HCT116 (cell line): ENCODE measurements around the gene ATG4D. TPM values are rescaled to one million over a fixed set of nuclear protein-coding genes. Genes with fewer than 3 reads are reported as not detected.
"Not testable (repeated sequence)": the region's sequence is repeated elsewhere in the genome, so short reads cannot be mapped to it uniquely, and the experiment has no call there.

Experiments used
- ATAC-seq: fragments of 200-7000 bp; cut with Tn5 transposase; 2 replicates; pipeline ENCODE4 v1.9.1; 2020; ENCODE audit warnings: mild to moderate bottlenecking, moderate library complexity
- BruUV-seq: library from RNA; stranded (reverse); fragments of 400-500 nt; replicated peaks from 2 replicates; lab custom pipeline; 2021; lab: Mats Ljungman, UMichigan
- CTCF ChIA-PET: fragments of 300-600 bp; sonication (Branson Sonifier 250); formaldehyde crosslinking; loops from one replicate; lab custom pipeline; 2021; ENCODE audit warnings: antibody characterized with exemption; lab: Charles Lee
- POLR2A ChIA-PET: fragments of 300-600, 350-600 bp; sonication (Branson Sonifier 250); formaldehyde crosslinking; loops from one replicate; lab custom pipeline; 2021; ENCODE audit warnings: antibody characterized with exemption; lab: Charles Lee
- RAD21 ChIA-PET, 2 experiments: fragments of 300-600 bp; sonication (Branson Sonifier 250); formaldehyde crosslinking; loops; one replicate each; lab custom pipeline; 2023; ENCODE audit warnings: low total read pairs in 2 of 2; ENCODE audit not compliant: uncharacterized antibody in 2 of 2, unreplicated experiment in 2 of 2, low non-redundant PET in 1 of 2; lab: Charles Lee
- DNase-seq: peaks from one replicate; pipeline ENCODE4 v3.0.0-alpha.2; 2010; ENCODE audit warnings: low read depth, low spot score
- H2AFZ ChIP-seq: fragments of 200-600 bp; shearing (Covaris generic), sonication (generic); 2 replicates; pipeline ENCODE4 v1.6.1; 2017; ENCODE audit warnings: low read depth, mixed run types, mixed read lengths, antibody characterized with exemption, low read length; ENCODE audit not compliant: poor library complexity, severe bottlenecking
- H3K27ac ChIP-seq: 2 replicates; pipeline ENCODE4 v1.5.1; 2012; ENCODE audit warnings: low read depth, low read length
- H3K27me3 ChIP-seq: fragments of 200-600 bp; sonication (generic); 2 replicates; pipeline ENCODE4 v1.6.1; 2016; ENCODE audit warnings: mixed run types, low read length, mixed read lengths; ENCODE audit not compliant: insufficient read depth
- H3K36me3 ChIP-seq, 2 experiments: fragments of 200-500 bp in 1 of 2; fragments of 200-600 bp in 1 of 2; sonication (Bioruptor generic) in 1 of 2; sonication (generic) in 1 of 2; 2 replicates each; pipeline versions ENCODE4 v1.5.1 to v1.6.1; 2014 to 2016; ENCODE audit warnings: low read length in 2 of 2, inconsistent platforms in 1 of 2, mixed read lengths in 1 of 2, mixed run types in 1 of 2; ENCODE audit not compliant: insufficient read depth in 2 of 2, control insufficient read depth in 1 of 2
- H3K4me1 ChIP-seq, 2 experiments: fragments of 200-600 bp in 1 of 2; sonication (generic) in 1 of 2; 2 replicates each; pipeline versions ENCODE4 v1.5.1 to v1.6.1; 2012 to 2017; ENCODE audit warnings: low read length in 2 of 2, inconsistent platforms in 1 of 2, mild to moderate bottlenecking in 1 of 2, mixed read lengths in 1 of 2, mixed run types in 1 of 2, moderate library complexity in 1 of 2; ENCODE audit not compliant: insufficient read depth in 2 of 2, control insufficient read depth in 1 of 2
- H3K4me2 ChIP-seq: fragments of 200-600 bp; sonication (generic); 2 replicates; pipeline ENCODE4 v1.6.1; 2017; ENCODE audit warnings: mixed run types, low read length, mixed read lengths
- H3K4me3 ChIP-seq, 2 experiments: fragments of 200-600 bp in 1 of 2; sonication (generic) in 1 of 2; replicated peaks in 1 of 2; 2 replicates each; pipeline ENCODE4 v1.5.1; 2011 to 2016; ENCODE audit warnings: low read length in 2 of 2, control low read depth in 1 of 2, low read depth in 1 of 2, mild to moderate bottlenecking in 1 of 2, mixed read lengths in 1 of 2, mixed run types in 1 of 2
- H3K79me2 ChIP-seq: fragments of 200-600 bp; sonication (generic); 2 replicates; pipeline ENCODE4 v1.6.1; 2017; ENCODE audit warnings: mild to moderate bottlenecking, mixed run types, low read length, moderate library complexity, mixed read lengths; ENCODE audit not compliant: insufficient read depth
- H3K9ac ChIP-seq: fragments of 200-600 bp; sonication (generic); 2 replicates; pipeline ENCODE4 v1.6.1; 2016; ENCODE audit warnings: low read length, mixed read lengths
- H3K9me2 ChIP-seq: fragments of 200-600 bp; sonication (generic), shearing (Covaris generic); 2 replicates; pipeline ENCODE4 v1.6.1; 2017; ENCODE audit warnings: mixed run types, mild to moderate bottlenecking, moderate library complexity; ENCODE audit not compliant: insufficient read depth
- H3K9me3 ChIP-seq, 2 experiments: fragments of 200-500 bp in 1 of 2; fragments of 200-600 bp in 1 of 2; sonication (Bioruptor generic) in 1 of 2; sonication (generic) in 1 of 2; 2 replicates each; pipeline ENCODE4 v1.6.1; 2014 to 2017; ENCODE audit warnings: low read length in 2 of 2, mixed read lengths in 2 of 2, inconsistent platforms in 1 of 2, low read depth in 1 of 2, mild to moderate bottlenecking in 1 of 2, mixed run types in 1 of 2, moderate library complexity in 1 of 2; ENCODE audit not compliant: control insufficient read depth in 1 of 2, insufficient read depth in 1 of 2
- H4K20me1 ChIP-seq: fragments of 200-600 bp; sonication (generic), shearing (Covaris generic); 2 replicates; pipeline ENCODE4 v1.6.1; 2017; ENCODE audit warnings: mixed run types, mild to moderate bottlenecking, moderate library complexity; ENCODE audit not compliant: insufficient read depth
- CEBPB ChIP-seq: IDR thresholded peaks from 2 replicates; pipeline ENCODE4 v1.6.1; 2012; ENCODE audit warnings: low read depth
- intact Hi-C: fragments of 100-400 bp; cut with micrococcal nuclease; formaldehyde crosslinking; loops from 2 replicates; pipeline ENCODE4 v1.10.0; 2022
- total RNA-seq: library from RNA; stranded (reverse); gene quantifications from one replicate; pipeline ENCODE4 v1.2.1, GENCODE V29; 2021; ENCODE audit not compliant: unreplicated experiment

The ATG4D gene
- total RNA-seq, 1 experiment from 2014 or later: 45.4 TPM

DNA sequence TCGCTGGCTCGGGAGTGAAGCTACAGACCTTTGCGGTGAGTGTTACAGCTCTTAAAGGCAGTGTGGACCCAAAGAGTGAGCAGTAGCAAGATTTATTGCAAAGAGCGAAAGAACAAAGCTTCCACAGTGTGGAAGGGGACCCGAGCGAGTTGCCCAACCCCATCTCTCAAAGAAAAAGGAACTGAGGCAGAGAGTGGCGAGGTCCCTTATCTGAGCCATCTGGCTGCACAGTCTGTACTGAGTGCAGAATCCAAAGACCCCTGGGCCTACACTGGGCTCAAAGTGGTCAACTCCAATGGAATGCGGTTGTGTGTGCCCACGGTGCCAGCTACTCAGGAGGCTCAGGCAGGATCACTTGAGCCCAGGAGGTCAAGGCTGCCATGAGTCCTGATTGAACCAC is 4.7 kb upstream of the ATG4D start:
- H3K4me2 ChIP-seq, H4K20me1 ChIP-seq, H3K9ac ChIP-seq, POLR2A ChIA-PET, ATAC-seq, intact Hi-C loops, H3K27ac ChIP-seq, BruUV-seq, H3K9me3 ChIP-seq, H3K4me3 ChIP-seq, H3K27me3 ChIP-seq, H3K36me3 ChIP-seq, DNase-seq, H2AFZ ChIP-seq, RAD21 ChIA-PET, H3K9me2 ChIP-seq, CTCF ChIA-PET, H3K79me2 ChIP-seq: not testable (repeated sequence)
- peaks cover 6 to 14% of the 10 kb centered on the region in 2 experiments; a peak in 3 of 4 replicates for H3K4me1 ChIP-seq

DNA sequence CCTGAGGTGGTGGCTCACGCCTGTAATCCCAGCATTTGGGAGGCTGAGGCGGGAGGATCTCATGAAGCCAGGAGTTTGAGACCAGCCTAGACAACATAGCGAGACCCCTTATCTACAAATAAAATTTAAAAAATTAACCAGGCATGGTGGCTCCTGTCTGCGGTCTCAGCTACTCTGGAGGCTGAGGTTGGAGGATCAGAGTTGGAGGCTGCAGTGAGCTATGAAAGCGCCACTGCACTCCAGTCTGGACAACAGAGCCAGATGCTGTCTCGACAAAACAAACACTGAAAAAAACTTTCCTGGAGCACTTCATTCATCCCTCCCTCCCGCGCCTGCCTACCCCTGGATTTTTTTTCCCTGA is 665 bp upstream of the ATG4D start:
- intact Hi-C loops: loop anchor here (5.0 kb wide), 1 partner anchor 36 kb away; no protein-coding TSS in a partner anchor
- Histone ChIP-seq H3K36me3 (peaks cover 0 to 3% of the 10 kb centered on the region in 2 experiments; a peak in 1 of 4 replicates), H3K4me1 (peaks cover 10 to 24% of the 10 kb centered on the region in 2 experiments; a peak in 3 of 4 replicates), H4K20me1 (no peaks in the 10 kb centered on the region), H3K79me2 (peaks cover 24% of the 10 kb centered on the region), H3K9ac (peak overlapping the region; percentile 92), H3K4me2 (peak overlapping the region; percentile 97), H3K4me3 (peak overlapping the region; percentile 92 to 93), H3K9me3 (no peaks in the 10 kb centered on the region), H2AFZ (peak overlapping the region; percentile 90), H3K9me2 (no peaks in the 10 kb centered on the region), H3K27me3 (no peaks in the 10 kb centered on the region), H3K27ac (peak overlapping the region; percentile 91; the same call in 1 of the 2 replicates)
- no TSS peak for BruUV-seq
- POLR2A ChIA-PET: interaction anchor here (1.1 kb wide), 1 partner anchor 9 kb away, joined by 4 read pairs; no protein-coding TSS in a partner anchor
- no peak for TF ChIP-seq CEBPB
- CTCF ChIA-PET: interaction anchor here (0.7 to 3.1 kb wide), 4 partner anchors 9 to 191 kb away, joined by 3 to 15 read pairs (median 3); partner anchors contain the start of gene S1PR5
- RAD21 ChIA-PET: interaction anchor here in 1 of 2 experiments (0.7 kb wide), 1 partner anchor 103 kb away, joined by 7 read pairs; no protein-coding TSS in a partner anchor
- DNase-seq (no peak), ATAC-seq (no peak)
